GM18868 (cell line): ENCODE results near the gene CHST12.
A peak's percentile ranks its signal among the peaks of the same experiment; 100 is the strongest.

Source experiments
- ATAC-seq: cut with Tn5 transposase; IDR thresholded peaks from one replicate; pipeline ENCODE4 v1.9.1; 2021; ENCODE audit warnings: mild to moderate bottlenecking, moderate library complexity; ENCODE audit not compliant: unreplicated experiment

The CHST12 gene

DNA sequence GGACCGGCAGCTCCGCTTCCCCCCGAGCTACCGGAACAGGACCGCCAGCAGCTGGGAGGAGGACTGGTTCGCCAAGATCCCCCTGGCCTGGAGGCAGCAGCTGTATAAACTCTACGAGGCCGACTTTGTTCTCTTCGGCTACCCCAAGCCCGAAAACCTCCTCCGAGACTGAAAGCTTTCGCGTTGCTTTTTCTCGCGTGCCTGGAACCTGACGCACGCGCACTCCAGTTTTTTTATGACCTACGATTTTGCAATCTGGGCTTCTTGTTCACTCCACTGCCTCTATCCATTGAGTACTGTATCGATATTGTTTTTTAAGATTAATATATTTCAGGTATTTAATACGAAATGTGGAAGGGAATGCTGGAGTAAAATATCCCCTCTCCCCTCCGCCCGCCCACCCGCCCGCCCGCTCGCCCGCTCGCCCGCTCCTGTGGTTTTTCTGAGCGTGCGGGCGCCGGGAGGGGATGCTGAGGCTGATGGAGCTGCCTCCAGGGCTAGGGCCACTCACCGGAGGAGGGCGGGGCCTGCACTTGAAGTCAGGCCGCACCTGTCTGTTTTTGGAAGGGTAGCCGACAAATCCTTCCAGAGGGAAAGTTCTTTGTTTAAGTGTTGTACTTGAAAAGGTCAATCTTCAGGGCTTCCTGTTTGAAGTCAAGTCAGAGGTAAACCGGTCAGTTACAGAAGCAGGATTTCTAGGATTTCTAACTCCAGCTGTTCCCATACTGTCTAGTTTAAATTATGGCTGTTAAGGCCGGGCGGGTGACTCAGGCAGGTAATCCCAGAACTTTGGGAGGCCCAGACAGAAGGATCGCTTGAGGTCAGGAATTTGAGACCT, 30.5 kb downstream of the CHST12 start:
- ATAC-seq: no peak

GRCh38 chr7:2435146-2435545, 31.7 kb downstream of the CHST12 start:
- no peak for ATAC-seq

DNA sequence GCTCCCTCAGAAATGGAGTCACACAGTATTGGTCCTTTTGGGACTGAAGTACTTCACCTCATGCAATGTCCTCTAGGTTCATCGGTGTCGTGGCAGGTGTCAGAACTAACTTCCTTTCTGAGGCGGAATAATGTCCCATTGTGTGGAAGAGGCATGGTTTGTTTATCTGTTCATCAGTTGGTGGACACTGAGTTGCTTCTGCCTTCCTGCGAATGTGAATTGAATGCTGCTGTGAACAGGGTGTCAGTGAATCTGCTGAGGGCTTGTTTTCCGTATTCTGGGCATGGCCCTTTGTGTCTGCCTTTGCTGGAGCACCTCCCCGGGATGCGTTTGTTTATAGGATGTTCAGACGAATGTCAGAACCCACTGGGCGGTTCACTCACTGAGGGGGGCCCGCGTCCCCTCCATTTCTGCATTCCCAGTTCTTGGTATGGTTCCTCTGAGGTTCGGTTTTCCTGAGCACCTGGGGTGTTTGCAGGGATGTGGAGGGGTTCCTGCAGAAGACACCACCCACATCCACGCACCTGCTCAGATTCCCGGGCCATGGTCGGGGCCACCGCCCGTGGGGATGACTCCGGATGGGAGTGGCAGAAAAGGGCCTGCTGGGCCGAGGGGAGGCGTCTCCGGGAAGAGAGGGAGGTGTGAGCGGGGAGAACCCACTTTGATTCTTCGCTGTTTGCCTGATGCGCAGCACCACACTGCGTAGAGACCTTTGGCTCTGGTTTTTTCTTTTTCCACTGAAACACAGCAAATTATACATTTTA, 33.1 kb downstream of the CHST12 start:
- ATAC-seq: no peak

GRCh38 chr7:2437136-2437535, 33.7 kb downstream of the CHST12 start:
- ATAC-seq: no peak

- ATAC-seq: no peak
Measured at GRCh38 chr7:2437537-2438148, 34.2 kb downstream of the CHST12 start.

DNA sequence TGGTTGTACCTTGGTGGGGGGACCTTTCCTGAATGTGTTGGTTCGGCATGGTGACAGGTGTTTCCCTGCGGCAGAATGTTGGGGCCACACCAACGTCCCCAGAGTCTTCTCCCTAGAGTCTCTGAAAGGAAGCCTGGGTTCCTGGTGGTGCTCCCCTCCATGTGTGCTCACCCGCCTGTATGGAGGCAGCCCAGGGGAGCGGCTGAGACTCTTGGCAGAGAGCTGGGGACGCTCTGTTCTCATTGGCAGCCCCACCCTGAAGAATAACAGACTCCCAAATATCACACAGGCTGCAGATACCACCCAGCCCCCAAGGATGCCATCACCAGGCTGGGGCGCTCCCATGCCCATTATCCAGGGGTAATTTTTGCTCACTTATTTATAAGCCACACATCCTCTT, 34.8 kb downstream of the CHST12 start:
- no peak for ATAC-seq

DNA sequence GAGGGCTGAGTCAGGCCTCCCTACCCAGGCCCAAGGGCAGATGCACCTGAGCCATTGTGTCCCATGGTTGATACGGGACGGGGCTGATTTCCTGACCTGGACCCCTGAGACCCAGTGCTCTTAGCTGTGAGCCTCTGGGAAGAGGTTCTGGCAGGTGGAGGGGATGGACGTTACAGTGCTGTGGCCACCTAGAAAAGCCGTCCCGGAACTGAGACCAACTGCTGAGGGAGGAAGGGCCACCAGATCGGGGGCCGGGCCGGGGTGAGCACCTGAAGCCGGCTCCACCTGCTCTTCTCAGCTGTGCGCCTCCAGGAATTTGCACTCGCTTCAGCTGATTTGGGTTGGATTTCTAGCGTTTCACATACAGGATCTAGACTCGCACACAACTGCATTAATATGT, 35.4 kb downstream of the CHST12 start:
- no peak for ATAC-seq

DNA sequence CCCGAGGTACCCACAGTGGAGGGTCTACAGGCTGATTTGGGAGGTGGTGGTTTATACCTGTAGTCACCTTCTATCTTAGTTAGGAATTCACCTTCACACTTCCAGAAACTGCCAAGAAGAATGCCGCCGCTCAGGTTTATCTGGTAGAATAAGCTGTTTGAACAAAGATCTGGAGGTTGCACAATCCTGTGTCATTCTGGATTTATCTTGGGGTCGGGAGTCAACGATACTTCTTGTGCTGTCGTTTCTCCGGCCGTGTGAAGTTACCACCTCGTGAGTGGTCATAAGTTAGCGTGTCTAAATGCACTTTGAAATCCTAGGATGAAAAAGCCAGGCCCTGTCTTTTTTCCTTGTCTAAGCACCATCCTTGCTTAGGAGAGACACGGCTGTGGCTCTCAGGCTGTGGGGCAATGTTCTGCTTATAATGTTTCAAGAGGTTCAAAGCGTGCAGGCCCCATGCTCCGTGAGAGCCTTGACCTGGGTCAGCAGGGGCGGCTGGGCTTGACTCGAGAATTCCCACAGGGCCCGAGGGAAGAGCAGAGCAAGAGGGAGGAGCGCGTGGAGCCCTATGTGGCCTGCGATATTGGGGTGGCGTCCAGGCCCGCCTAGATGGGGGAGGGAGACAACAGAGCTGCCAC, 37.3 kb downstream of the CHST12 start:
- ATAC-seq: no peak

GRCh38 chr7:2441430-2442058, 38.1 kb downstream of the CHST12 start:
- ATAC-seq: no peak

DNA sequence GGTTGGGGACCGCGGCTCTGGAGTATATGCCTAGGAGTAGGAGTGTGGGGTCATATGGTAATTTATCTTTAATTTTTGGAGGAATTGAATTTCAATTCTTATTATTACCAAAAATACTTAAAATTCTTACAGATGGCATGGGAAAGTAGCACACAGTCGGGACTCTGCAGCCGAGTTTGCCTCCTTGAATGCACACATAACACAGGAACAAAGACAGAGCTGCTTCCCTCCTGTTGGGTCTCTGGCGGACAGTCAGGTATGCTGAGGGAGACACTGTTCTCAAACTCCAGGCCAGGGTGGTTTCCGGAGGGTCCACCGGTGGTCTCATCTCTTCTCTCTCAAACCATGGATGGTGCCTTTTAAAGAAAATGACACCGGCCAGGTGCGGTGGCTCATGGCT, 40.1 kb downstream of the CHST12 start:
- ATAC-seq: no peak

- no peak for ATAC-seq
Measured at GRCh38 chr7:2444476-2444875, 41.1 kb downstream of the CHST12 start.

- ATAC-seq: no peak
Measured at GRCh38 chr7:2445047-2445446, 41.6 kb downstream of the CHST12 start.

DNA sequence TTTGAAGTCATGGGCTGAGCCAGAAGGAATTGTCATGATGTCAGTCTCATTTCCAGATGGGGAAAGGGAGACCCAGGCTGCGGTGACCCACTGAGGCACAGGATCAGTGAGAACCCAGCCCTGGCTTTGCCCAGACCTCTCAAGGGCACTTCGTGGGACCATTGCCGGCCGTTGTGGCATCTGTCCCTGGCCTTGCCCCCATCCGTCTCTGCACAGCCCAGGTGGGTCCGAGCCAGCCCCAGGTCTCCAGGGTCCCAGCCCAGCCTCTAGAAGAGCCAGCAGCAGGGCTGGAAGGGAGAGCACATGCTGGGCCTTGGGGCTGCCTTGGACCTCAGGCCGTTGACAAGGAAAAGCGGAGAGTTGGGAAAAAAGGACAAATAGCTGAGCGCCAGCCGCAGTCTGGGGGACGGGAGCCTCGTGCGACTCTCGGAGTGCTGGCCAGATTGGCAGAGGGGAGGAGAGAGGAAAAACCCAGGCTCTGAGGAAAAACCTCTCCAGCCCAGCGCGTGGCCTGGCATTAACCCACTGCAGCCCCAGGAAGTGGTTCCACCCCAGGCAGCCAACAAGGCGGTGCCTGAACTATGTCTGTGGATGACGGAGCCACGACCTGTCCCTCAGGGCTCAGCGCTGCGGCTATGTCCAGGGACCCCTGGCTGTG, 42.6 kb downstream of the CHST12 start:
- no peak for ATAC-seq

GRCh38 chr7:2446676-2447075, 43.3 kb downstream of the CHST12 start:
- no peak for ATAC-seq

DNA sequence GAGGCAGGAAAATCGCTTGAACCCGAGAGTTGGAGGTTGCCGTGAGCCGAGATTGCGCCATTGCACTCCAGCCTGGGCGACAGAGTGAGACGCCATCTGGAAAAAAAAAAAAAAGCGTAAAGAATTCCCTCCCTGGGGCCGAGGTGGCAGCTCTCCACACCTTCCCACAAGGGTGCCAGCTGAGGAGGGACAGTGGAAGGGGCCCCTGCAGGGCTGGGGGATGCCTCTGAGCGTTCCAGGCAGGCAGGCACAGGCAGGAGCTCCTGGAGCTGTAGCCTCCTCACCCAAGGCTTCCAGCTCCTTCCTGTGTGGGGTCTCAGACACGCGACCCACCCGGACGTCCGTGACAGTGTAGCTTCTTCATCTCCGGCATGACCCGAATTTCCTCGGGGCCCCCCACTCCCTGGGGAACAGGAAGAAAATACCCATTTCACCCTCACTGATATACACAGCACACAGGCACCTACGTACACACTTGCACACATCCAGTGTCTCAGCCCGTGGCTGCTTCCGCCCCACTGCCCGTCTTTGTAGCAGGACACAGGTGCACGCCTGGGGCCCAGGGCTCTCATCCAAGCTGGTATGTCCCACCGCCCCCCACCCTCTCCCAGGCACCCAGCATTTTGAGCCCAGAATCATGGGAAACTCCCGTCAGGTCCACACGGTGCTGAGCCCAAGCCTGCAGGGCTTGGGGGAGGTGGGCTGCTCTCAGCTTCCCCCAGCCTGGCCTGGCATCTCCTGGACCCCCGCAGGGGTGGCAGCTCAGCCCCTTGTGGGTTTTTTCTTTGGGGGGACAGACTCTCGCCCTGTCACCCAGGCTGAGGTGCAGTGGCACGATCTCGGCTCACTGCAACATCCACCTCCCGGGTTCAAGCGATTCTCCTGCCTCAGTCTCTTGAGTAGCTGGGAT, 47.0 kb downstream of the CHST12 start:
- no peak for ATAC-seq

DNA sequence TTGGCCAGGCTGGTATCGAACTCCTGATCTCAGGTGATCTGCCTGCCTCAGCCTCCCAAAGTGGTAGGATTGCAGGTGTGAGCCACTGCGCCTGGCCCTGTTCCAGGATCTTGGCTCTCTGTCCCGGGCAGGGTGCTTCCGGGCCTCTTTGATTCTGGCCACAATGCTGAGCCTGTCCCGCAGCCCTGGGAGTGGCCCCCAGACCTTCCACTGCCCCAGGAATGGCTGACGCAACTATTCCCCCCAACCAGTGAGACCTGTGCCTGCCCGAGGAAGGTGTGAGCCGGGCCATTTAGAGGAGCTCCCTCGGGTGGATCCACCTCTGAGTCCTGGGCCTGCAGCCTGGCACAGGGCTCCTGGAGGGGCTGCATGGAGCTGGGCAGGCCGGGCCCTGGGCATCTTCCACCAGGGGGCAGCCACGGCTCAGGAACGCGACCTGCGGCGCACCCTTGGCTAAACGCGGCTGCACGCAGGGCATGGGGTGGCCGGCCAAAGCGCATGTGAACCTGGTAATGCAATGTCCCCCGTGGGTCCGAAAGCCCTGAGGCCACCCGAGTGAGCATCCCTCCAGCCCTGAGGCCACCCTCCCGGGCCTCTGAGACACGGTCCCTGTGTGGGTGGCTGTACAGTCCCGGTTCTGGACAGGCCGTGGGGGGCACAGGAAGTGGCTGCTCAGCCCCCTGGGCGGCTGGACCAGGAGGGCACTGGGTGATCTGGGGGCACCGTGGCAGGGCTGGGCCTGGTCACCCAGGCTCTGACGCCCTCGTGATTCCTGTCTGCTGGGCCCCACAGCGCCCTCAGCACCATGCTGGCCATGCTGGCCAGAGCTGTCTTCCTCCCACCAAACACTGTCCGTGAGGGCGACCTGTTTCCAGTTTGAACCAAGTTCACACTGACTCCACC, 48.0 kb downstream of the CHST12 start:
- ATAC-seq: peak; percentile 86

GRCh38 chr7:2452074-2452507, 48.7 kb downstream of the CHST12 start:
- ATAC-seq: no peak

DNA sequence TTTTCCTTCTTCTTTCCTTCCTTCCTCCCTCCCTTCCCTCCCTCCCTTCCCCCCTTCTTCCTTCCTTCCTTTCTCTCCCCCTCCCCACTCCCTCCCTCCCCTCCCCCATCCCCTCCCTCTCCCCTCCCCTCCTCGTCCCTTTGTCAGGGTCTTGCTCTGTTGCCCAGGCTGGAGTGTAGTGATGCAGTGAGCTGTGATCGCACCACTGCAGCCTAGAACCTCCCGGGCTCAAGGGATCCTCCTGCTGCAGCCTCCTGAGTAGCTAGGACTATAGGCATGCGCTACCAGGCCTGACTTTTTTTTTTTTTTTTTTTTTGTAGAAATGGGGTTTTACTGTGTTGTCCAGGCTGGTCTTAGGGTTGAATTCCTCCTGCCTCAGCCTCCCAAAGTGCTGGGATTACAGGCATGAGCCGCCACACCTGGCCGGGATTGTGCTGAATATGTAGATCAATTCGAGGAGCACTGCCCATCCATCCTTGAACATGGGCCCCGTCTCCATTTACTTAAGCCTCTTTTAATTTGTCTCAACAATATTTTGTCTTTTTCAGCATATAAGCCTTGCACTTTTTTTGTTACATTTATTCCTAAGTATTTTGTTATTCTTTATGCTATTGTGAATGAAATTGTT, 49.3 kb downstream of the CHST12 start:
- no peak for ATAC-seq
